ENCODE data around the gene TGFBR1.

The TGFBR1 gene

DNA sequence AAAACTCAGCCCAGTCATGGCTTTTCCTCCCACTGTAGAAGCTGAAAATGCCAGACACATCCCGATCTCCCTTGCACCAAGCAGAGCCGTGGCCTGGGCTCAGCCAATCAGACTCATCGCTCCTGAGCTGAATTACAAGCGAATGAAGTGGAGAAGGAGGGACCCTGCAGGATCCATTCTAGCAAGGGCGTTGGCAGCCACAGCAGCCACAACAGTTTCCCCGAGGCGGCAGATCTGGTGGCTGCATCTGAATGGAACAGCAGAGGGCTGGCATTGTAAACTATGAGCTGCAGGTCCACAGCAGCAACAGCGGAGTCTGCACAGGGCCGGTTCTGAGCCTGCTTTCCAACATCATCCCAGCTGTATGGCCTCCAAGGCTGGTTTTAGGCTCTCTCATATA is 93.1 kb downstream of the TGFBR1 start:
- TF ChIP-seq, protein P1, sequence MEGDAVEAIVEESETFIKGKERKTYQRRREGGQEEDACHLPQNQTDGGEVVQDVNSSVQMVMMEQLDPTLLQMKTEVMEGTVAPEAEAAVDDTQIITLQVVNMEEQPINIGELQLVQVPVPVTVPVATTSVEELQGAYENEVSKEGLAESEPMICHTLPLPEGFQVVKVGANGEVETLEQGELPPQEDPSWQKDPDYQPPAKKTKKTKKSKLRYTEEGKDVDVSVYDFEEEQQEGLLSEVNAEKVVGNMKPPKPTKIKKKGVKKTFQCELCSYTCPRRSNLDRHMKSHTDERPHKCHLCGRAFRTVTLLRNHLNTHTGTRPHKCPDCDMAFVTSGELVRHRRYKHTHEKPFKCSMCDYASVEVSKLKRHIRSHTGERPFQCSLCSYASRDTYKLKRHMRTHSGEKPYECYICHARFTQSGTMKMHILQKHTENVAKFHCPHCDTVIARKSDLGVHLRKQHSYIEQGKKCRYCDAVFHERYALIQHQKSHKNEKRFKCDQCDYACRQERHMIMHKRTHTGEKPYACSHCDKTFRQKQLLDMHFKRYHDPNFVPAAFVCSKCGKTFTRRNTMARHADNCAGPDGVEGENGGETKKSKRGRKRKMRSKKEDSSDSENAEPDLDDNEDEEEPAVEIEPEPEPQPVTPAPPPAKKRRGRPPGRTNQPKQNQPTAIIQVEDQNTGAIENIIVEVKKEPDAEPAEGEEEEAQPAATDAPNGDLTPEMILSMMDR (IDR thresholded peaks at IDR 0.05; ENCODE audit: low read depth, low read length) = no peak
- no peak overlapping the region for H3K4me3 ChIP-seq (replicated peaks in 1 of 2; ENCODE audit: low read depth in 2 of 2, low read length in 2 of 2)
- no peak for DNase-seq (ENCODE audit: low read depth in 2 of 2)

DNA sequence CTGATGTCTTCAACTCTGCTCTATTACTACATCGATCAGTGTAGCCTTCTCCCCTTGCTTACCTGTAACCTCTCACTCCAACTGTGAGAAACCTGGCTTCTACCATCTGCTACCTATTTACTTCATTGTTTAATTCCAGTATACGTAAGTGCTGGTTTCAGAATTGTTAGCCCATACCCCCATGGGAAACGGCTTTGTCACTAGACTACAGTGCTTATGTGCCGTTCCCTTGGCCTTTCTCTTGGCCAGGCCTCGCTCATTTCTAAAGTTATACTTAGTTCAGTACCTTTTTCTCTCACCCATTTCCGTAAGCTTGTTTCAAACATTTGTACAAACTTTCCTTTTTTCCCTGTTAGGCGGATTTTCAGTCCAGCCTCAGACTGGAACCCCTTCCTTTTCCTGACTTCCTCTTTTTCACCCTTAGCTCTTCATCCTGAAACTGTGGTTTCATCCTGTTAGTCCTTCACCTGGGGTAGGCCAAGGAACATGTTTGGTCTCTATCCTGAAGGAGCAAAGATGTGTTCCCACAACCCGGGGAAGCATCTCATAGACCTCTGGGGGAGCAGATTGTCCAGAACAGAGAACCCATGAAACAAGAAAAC is 95.1 kb downstream of the TGFBR1 start:
- TF ChIP-seq, protein P1 (IDR thresholded peaks at IDR 0.05; ENCODE audit: low read depth, low read length) = no peak
- no peak for DNase-seq (ENCODE audit: low read depth in 2 of 2)
- H3K4me3 ChIP-seq (replicated peaks in 1 of 2; ENCODE audit: low read depth in 2 of 2, low read length in 2 of 2) = no peak overlapping the region

DNA sequence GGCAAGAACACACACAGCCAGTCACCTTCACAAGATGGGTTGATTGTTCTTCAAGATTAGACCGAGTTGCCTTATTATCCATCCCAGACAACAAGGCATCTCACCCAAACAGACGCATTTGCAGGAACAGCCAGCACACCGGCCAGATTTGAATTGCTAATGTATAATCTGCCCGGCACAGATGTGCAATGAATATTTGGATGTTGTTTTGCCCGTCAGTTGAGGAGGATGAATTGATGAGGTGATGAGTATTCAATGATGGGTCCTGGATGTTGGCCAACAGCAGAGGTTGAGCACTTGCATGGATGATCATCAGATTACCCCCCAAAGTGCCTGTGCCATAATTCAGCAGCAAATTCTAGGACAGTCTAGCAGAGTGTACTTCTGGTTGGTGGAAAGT is 96.7 kb downstream of the TGFBR1 start:
- H3K4me3 ChIP-seq (replicated peaks in 1 of 2; ENCODE audit: low read depth in 2 of 2, low read length in 2 of 2) = no peak overlapping the region
- no peak for DNase-seq (ENCODE audit: low read depth in 2 of 2)
- TF ChIP-seq, protein P1 (IDR thresholded peaks at IDR 0.05; ENCODE audit: low read depth, low read length) = no peak
